ENCODE data around the gene BCDIN3D.
A peak's percentile ranks its signal among the peaks of the same experiment; 100 is the strongest.
"Not testable (repeated sequence)": the region's sequence is repeated elsewhere in the genome, so short reads cannot be mapped to it uniquely, and the experiment has no call there.

The BCDIN3D gene, protein sequence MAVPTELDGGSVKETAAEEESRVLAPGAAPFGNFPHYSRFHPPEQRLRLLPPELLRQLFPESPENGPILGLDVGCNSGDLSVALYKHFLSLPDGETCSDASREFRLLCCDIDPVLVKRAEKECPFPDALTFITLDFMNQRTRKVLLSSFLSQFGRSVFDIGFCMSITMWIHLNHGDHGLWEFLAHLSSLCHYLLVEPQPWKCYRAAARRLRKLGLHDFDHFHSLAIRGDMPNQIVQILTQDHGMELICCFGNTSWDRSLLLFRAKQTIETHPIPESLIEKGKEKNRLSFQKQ

DNA sequence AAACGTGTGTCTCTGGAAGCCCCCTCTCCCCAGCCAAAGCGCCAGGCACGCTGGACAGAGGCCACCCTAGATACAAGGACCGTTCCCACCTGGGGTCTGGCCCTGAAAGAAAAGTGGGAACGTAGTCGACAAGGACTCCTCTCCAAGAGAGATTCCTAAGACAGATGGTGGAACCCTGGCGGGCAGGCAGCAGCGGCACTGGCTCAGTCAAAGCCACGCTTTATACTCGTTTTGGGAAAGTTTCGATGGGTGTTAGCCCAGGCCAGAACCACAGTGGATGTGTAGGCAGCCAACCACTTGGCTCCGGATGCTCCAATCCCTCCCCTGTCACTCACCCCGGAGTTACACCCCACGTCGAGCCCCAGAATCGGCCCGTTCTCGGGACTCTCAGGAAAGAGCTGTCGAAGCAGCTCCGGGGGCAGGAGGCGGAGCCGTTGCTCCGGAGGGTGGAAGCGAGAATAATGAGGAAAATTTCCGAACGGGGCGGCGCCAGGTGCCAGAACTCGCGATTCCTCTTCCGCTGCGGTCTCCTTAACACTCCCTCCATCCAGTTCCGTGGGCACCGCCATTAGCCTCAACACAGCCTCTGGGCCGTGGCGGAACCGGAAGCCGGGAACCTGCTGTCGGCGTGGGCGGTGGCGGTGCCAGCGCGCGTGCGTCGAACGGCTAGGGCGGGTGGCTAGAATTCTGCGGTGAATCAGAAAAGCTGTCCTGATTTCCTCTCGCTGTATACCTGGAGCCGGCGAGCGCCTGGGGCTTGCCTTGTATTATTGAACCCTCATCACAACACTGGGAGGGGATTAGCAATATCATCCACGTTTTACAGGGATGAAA is at the start of gene BCDIN3D:
BCDIN3D (minus strand) TSS at position 588 of the 834 bp plus-strand sequence; CDS start at position 569, 19 bp downstream.
- peak; percentile 95 for DNase-seq (ENCODE audit: low spot score)

DNA sequence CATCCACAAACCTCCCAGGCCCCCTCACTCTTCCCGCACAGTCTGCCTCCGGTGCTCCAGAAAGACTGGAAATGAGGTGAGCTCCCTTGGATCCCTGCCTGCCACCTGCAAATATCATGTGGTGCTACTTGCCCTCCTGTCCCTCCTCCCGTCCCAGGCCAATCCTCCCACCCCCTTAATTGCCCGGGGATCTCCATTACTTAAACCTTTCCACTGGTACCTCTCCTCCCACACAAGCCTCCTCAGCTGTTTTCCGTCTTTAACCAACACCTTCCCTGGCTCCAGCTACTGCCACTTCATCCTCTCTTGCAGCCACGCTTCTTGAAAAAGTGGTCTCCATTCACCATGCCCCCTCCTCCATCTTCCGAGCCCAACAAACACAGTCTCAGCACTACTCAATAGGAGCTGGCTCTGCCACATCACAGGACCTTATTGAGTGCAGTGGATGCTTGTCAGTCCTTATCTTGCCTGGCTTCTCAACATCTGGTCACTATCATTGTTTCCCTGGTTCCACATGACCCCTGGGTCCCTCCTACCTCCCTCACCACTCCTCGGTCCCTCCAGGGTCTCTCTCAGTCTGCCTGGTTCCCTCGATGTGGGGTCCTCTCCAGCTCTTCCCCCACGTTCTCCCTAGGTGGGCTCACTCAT is 49.3 kb upstream of the BCDIN3D start:
- no peak for DNase-seq (ENCODE audit: low spot score)

GRCh38 chr12:49891476-49891875 is 48.6 kb upstream of the BCDIN3D start:
- DNase-seq (ENCODE audit: low spot score), result no peak

DNA sequence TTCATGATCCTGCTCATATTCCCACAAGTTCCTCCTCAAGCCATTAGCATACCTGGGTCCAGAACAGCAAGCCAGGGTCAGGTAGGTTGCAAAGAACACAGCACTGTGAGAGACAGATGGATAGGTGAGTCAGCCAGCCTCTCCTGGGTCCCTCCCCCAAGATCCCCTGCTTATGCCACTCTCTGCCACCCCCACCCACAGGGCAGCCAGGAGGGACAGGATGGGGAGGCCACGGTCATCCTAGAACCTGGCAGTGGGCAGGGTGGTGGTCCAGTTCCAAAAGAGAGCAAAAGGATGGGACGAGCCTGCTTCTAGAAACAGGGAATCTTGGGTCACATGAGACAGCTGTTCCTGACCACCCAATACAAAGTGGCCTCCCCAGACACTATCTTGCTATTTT is 48.1 kb upstream of the BCDIN3D start:
- no peak for DNase-seq (ENCODE audit: low spot score)

DNA sequence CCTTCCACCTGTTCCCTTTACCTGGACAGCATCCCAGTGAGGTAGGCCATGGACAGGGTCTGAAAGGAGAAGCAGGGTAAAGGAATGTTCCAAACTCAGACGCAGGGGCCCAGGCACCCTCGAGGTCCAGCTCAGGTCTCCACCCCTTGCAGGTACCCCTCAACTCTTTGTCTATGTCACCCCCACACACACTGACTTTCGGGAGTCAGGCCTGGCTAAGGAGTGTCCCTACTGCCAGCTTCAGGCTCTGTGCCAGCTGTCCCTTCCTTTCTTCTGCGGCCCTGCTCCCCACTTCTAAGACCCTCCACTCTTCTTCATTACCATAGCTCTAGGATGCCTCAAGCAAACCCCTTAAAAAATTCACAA is 47.2 kb upstream of the BCDIN3D start:
- DNase-seq (ENCODE audit: low spot score), result no peak

DNA sequence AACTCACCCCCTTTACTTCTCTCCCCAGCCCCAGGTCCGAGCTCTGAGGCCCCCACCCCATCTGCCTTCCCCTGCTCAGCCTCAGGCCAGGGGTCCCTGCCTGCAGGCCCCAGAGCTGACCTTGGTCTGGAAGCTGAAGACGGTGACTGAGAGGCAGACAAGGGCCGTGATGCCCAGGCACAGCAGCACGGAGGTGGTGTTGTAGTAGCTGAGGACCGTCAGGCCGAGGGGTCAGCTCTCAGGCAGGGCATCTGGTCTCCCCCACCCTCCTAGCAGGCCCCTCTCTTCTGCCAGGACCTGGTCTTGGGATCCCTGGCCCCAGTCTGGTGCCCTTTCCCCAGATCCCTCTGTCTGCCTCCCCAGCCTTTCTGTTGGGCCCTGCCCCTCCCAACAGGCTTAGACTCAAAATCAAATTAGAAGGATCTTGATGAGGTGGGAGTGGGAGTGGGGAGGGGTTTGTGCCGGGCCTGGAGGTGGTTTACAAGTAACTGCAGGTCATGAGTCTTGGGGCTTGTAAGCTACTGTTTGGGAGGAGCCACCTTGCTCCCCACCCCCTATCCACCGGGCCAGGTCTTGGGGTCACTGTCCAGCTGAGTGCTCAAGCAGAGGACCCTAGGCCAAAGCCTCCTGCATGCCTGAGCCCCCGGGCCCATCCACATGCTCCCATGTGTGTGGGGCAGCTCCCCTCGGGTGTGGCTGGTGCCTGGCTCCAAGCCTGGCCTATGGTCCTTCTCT is 46.6 kb upstream of the BCDIN3D start:
- no peak for DNase-seq (ENCODE audit: low spot score)

DNA sequence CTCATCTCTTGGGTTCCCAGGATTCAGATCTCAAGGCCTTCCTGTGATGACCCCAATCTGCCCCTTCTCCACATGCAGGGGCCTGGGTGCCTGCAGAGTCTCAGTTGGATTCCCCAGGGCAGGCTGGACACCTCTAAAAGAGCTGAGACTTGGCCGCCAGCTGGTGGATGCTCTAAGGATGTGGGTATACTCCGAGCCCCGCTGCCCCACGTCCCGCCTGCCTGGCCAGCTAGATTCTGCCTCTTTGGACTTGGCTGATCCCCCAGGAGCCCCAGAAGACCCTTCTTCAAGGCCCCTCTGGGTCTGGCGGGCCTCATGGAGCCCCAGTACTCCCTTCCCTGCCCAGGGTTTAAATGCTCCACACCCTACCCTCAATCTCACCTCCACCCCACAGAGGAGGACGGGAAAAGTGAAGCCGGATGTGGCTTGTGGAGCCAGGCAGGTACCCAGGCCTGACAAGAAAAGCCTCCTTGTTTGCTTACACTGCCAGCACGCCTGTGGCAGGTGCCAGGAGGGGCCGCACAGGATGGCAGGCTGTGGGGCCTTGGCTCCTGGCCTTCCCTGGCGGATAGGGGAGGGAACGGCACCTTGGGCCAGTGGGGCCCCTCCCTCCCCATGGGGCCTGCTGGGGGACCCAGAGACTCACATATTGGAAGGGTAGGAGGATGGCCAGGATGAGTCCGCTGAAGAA is 45.7 kb upstream of the BCDIN3D start:
- no peak for DNase-seq (ENCODE audit: low spot score)

GRCh38 chr12:49887536-49888401 is 44.9 kb upstream of the BCDIN3D start:
- DNase-seq (ENCODE audit: low spot score), result no peak

GRCh38 chr12:49887091-49887490 is 44.2 kb upstream of the BCDIN3D start:
- DNase-seq (ENCODE audit: low spot score), result no peak

DNA sequence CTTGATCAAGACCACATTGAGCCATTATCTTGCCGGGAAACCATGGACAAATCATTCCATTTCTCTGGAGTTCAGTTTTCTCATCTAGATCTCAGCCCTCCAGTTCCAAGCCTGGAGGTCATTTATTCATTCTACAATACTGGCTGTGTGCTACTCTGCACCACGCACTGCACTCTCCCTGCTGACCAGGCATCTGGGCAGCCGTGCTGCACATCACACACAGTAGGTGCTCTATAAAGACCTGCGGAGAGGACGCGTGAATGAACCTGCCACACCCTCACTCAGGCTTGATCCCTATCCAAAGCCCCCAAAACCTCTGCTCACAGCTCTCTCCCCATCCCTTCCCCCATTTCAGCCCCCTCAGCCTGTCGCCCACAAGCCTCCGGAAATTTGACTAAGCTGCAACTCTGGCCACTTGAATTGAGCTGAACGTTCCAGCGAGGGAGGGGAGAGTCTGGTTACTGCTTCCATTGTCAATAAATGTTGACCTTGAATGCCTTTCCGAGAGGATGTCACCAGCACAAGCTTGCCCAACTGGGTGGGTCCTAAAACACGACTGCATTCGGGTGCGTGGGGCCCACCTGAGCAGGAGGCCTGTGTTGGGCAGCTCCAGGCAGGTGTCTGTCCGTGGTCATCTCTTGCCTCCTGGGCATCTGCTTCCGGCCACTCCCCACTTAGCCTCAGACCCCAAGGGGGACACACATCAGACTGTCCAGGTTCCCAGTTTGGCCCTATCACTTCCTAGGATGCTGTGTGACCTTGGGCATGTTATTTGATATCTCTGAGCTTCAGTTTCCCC is 43.0 kb upstream of the BCDIN3D start:
- DNase-seq (ENCODE audit: low spot score), result no peak

GRCh38 chr12:49885118-49885517 is 42.2 kb upstream of the BCDIN3D start:
- DNase-seq (ENCODE audit: low spot score), result no peak

- DNase-seq (ENCODE audit: low spot score), result no peak
Measured at GRCh38 chr12:49882851-49883464, 40.1 kb upstream of the BCDIN3D start.

GRCh38 chr12:49882248-49882850 is 39.4 kb upstream of the BCDIN3D start:
- peak; percentile 85 for DNase-seq (ENCODE audit: low spot score)

DNA sequence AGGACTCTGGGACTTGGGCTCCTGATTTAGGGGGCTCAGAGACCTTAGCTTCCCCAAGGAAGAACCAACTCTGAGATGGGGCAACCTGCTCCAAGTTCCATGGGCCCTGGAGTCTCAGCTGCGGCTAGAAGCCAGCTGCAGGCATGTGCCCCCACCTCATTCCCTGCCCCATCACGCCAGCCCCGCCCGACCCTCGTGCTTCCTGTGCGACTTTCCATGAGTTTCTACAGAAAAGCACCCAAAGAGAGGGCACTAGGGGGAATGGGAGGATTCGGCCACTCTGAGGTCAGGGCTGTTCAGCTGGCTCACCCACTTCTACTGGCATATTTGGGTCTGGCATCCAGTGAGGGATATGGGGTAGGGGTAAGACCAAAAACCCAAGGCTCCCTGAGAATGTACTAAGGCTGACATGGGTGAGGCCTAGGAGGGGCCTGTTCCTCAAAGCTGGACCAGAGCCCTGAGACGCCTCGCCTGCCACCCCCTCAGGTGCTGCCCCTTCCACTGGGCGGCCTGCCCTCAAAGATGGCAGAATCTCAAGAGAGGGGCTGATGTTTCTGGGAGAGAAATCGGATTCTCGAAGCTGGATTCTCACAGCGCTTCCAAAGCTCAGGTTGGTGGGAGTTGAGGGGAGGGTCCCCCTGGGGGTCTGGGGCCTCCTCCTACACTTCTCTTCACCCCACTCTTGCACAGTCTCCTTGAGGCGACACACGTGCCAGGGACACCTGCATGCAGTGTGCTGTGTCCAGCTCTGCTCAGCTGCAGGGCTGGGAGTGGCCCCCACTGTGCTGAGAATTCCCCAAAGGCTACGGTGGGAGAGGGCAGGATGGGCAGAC is 38.7 kb upstream of the BCDIN3D start:
- DNase-seq (ENCODE audit: low spot score), result no peak

DNA sequence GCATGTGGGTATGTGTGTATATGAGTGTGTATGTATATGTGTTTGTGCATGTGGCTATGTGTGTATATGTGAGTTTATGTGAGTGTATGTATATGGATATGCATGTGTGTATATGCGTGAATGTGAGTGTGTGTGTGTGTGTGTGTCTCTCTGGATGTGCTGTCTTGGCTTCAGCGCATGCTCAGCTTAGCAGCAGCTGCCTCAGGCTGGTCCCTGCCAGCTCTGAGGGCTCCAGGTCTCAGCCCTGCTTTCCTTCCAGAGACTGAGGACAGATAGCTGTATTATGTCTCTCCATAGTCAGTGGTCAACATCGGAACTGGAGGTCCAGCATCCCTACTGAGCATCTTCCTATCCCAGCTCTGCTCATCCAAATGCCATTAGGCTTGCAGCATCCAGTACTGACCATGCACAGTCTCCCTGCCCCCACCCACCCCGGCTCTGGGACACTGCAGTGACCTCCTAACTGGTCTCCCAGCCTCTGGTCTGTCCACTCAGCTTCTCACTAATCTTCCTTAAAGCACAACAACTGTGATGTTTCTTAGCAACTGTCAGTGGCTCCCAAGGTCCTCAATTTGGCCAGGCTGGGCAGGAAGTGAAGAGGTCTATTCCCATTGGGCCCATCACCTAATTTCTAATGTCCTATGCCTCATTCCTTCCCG is 38.0 kb upstream of the BCDIN3D start:
- DNase-seq (ENCODE audit: low spot score), result no peak

GRCh38 chr12:49879065-49879464 is 36.2 kb upstream of the BCDIN3D start:
- not testable (repeated sequence) for DNase-seq (ENCODE audit: low spot score)

GRCh38 chr12:49878021-49878420 is 35.1 kb upstream of the BCDIN3D start:
- no peak for DNase-seq (ENCODE audit: low spot score)
